GM12878 (cell line): ENCODE results near the gene FN1.

Experiments
- NR2C2 ChIP-seq: IDR thresholded peaks from 2 replicates; pipeline ENCODE4 v1.6.1; 2011; ENCODE audit warnings: borderline replicate concordance, low read depth; ENCODE audit not compliant: control insufficient read depth, insufficient read length
- PAX8 ChIP-seq: fragments of 450-650 bp; IDR thresholded peaks from 2 replicates; pipeline ENCODE4 v1.6.1; 2017; ENCODE audit warnings: mild to moderate bottlenecking, moderate library complexity
- POLR2A ChIP-seq: IDR thresholded peaks from 2 replicates; pipeline ENCODE4 v1.6.1; 2011; ENCODE audit warnings: low read depth, mild to moderate bottlenecking, low read length
- POLR2AphosphoS5 ChIP-seq: IDR thresholded peaks from 2 replicates; pipeline ENCODE4 v1.6.1; 2011; ENCODE audit warnings: mild to moderate bottlenecking, low read length, inconsistent platforms
- RFX5 ChIP-seq: IDR thresholded peaks from 2 replicates; pipeline ENCODE4 v1.6.1; 2011; ENCODE audit warnings: low read depth, low read length, improper control_type of control experiment
- SREBF2 ChIP-seq: IDR thresholded peaks from 2 replicates; pipeline ENCODE4 v1.6.1; 2012; ENCODE audit warnings: mild to moderate bottlenecking, low read length
- TF ChIP-seq, protein P1 (sequence below): IDR thresholded peaks from 2 replicates; pipeline ENCODE4 v1.6.1; 2011; ENCODE audit warnings: low read depth, mild to moderate bottlenecking, low read length, moderate library complexity, borderline replicate concordance; ENCODE audit errors: extremely low read depth
- TF ChIP-seq, protein P2 (sequence below), 3 experiments: IDR thresholded peaks in 2 of 3; conservative IDR thresholded peaks in 1 of 3; 2 replicates each; pipeline ENCODE4 v1.5.1; 2011; ENCODE audit warnings: low read depth in 3 of 3, low read length in 3 of 3, mild to moderate bottlenecking in 3 of 3, control low read depth in 2 of 3, moderate library complexity in 2 of 3, inconsistent platforms in 1 of 3, mixed read lengths in 1 of 3; ENCODE audit not compliant: control insufficient read depth in 2 of 3, insufficient read depth in 1 of 3; ENCODE audit errors: extremely low read depth in 1 of 3
- TF ChIP-seq, protein P3 (sequence below): IDR thresholded peaks from 2 replicates; pipeline ENCODE4 v1.6.1; 2012; ENCODE audit warnings: mild to moderate bottlenecking, low read depth, low read length

DNA sequence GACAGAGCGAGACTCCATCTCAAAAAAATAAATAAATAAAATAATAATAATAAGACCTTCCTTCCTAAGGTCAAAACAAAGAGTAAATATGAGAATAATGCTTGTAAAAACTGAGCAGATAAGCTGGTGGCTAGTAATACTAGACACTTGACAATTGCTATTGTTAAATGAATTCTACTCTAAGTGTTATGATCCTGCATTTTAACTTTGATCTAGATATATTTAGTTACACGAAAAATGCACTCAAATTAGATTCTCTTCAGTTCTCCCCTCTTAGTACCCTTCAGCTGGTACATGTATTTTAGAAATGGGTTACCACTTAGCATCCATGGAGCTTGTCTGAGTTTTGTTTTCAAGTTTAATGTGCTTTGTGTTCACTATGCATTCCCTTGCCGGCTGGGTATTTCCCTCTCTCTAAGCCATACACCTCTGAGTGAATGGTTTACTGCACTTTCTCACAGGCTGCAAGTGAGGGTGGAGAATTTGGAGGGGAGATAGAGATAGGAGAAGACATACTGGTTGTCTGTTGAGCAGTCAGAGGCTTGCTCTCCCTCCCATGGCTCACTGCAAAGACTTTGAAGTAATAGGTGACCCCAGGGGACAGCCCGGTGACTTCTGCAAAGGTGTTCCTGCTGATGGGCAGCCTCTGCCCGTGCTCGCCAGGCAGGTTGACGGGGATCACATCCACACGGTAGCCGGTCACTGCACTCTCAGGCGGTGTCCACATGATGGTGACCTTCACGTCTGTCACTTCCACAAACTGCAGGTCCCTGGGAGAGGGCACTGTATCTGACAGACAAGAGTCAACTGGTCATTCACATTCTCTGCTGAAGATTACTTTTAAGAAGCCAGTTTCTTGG, 29.9 kb downstream of the FN1 start:
- TF ChIP-seq POLR2AphosphoS5 (no peak), NR2C2 (no peak), POLR2A (no peak), SREBF2 (no peak), RFX5 (no peak), PAX8 (no peak)
- TF ChIP-seq, protein P1, sequence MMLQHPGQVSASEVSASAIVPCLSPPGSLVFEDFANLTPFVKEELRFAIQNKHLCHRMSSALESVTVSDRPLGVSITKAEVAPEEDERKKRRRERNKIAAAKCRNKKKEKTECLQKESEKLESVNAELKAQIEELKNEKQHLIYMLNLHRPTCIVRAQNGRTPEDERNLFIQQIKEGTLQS: no peak
- TF ChIP-seq, protein P2, sequence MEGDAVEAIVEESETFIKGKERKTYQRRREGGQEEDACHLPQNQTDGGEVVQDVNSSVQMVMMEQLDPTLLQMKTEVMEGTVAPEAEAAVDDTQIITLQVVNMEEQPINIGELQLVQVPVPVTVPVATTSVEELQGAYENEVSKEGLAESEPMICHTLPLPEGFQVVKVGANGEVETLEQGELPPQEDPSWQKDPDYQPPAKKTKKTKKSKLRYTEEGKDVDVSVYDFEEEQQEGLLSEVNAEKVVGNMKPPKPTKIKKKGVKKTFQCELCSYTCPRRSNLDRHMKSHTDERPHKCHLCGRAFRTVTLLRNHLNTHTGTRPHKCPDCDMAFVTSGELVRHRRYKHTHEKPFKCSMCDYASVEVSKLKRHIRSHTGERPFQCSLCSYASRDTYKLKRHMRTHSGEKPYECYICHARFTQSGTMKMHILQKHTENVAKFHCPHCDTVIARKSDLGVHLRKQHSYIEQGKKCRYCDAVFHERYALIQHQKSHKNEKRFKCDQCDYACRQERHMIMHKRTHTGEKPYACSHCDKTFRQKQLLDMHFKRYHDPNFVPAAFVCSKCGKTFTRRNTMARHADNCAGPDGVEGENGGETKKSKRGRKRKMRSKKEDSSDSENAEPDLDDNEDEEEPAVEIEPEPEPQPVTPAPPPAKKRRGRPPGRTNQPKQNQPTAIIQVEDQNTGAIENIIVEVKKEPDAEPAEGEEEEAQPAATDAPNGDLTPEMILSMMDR (IDR thresholded peaks at IDR 0.05 in 2 of 3, conservative IDR thresholded peaks at IDR 0.05 in 1 of 3; ENCODE audit: control insufficient read depth in 2 of 3, extremely low read depth in 1 of 3, insufficient read depth in 1 of 3, low read depth in 3 of 3, low read length in 3 of 3): no peak
- TF ChIP-seq, protein P3, sequence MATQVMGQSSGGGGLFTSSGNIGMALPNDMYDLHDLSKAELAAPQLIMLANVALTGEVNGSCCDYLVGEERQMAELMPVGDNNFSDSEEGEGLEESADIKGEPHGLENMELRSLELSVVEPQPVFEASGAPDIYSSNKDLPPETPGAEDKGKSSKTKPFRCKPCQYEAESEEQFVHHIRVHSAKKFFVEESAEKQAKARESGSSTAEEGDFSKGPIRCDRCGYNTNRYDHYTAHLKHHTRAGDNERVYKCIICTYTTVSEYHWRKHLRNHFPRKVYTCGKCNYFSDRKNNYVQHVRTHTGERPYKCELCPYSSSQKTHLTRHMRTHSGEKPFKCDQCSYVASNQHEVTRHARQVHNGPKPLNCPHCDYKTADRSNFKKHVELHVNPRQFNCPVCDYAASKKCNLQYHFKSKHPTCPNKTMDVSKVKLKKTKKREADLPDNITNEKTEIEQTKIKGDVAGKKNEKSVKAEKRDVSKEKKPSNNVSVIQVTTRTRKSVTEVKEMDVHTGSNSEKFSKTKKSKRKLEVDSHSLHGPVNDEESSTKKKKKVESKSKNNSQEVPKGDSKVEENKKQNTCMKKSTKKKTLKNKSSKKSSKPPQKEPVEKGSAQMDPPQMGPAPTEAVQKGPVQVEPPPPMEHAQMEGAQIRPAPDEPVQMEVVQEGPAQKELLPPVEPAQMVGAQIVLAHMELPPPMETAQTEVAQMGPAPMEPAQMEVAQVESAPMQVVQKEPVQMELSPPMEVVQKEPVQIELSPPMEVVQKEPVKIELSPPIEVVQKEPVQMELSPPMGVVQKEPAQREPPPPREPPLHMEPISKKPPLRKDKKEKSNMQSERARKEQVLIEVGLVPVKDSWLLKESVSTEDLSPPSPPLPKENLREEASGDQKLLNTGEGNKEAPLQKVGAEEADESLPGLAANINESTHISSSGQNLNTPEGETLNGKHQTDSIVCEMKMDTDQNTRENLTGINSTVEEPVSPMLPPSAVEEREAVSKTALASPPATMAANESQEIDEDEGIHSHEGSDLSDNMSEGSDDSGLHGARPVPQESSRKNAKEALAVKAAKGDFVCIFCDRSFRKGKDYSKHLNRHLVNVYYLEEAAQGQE: no peak
